ENCODE results near the gene EYS. TPM values are rescaled to one million over a fixed set of nuclear protein-coding genes. Genes with fewer than 3 reads are reported as not detected.

EYS gene
- total RNA-seq, 1 experiment from 2014 or later, result not detected

GRCh38 chr6:63814459-63814858, 1892.6 kb downstream of the EYS start:
- no peak for DNase-seq
- no TSS peak for BruUV-seq (replicated peaks)
- Mint-ChIP-seq H3K27me3 (ENCODE audit: insufficient read depth, unreplicated experiment) (no peaks in the 10 kb centered on the region), H3K9me3 (ENCODE audit: unreplicated experiment) (no peaks in the 10 kb centered on the region), H3K27ac (ENCODE audit: unreplicated experiment) (no peak overlapping the region), H3K4me3 (ENCODE audit: unreplicated experiment) (no peak overlapping the region), H3K36me3 (ENCODE audit: insufficient read depth, unreplicated experiment) (no peaks in the 10 kb centered on the region), H3K4me1 (ENCODE audit: low read depth, unreplicated experiment) (no peaks in the 10 kb centered on the region)
- ChIA-PET CTCF (interaction anchor here (0.6 kb wide), 1 partner anchor 50 kb away, joined by 3 read pairs; no protein-coding TSS in a partner anchor), POLR2A (no interaction called here)
- intact Hi-C loops (cut with micrococcal nuclease; ENCODE audit: unreplicated experiment), result no loop called here
- H3K4me3 ChIP-seq (ENCODE audit: low read depth, low read length), result no peak overlapping the region
- H3K4me1 ChIP-seq, result no peaks in the 10 kb centered on the region
- no peaks in the 10 kb centered on the region for H3K36me3 ChIP-seq (ENCODE audit: control insufficient read depth, insufficient read depth, low read length)
- H3K27me3 ChIP-seq (replicated peaks; ENCODE audit: control insufficient read depth, insufficient read depth, low read length), result 0 out of 2 replicates have a peak, but pooled peaks cover 2% of the 10 kb centered on the region
- no peaks in the 10 kb centered on the region for H3K9me3 ChIP-seq
- TF ChIP-seq, protein P1, sequence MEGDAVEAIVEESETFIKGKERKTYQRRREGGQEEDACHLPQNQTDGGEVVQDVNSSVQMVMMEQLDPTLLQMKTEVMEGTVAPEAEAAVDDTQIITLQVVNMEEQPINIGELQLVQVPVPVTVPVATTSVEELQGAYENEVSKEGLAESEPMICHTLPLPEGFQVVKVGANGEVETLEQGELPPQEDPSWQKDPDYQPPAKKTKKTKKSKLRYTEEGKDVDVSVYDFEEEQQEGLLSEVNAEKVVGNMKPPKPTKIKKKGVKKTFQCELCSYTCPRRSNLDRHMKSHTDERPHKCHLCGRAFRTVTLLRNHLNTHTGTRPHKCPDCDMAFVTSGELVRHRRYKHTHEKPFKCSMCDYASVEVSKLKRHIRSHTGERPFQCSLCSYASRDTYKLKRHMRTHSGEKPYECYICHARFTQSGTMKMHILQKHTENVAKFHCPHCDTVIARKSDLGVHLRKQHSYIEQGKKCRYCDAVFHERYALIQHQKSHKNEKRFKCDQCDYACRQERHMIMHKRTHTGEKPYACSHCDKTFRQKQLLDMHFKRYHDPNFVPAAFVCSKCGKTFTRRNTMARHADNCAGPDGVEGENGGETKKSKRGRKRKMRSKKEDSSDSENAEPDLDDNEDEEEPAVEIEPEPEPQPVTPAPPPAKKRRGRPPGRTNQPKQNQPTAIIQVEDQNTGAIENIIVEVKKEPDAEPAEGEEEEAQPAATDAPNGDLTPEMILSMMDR (IDR thresholded peaks at IDR 0.05; ENCODE audit: insufficient read depth in 1 of 2, low read depth in 1 of 2, low read length in 1 of 2, severe bottlenecking in 1 of 2, unreplicated experiment in 1 of 2), result no peak

- Histone ChIP-seq H3K9me3 (no peaks in the 10 kb centered on the region), H3K4me1 (no peaks in the 10 kb centered on the region), H3K4me3 (ENCODE audit: low read depth, low read length) (no peak overlapping the region), H3K36me3 (ENCODE audit: control insufficient read depth, insufficient read depth, low read length) (no peaks in the 10 kb centered on the region), H3K27me3 (replicated peaks; ENCODE audit: control insufficient read depth, insufficient read depth, low read length) (0 out of 2 replicates have a peak, but pooled peaks cover 2% of the 10 kb centered on the region)
- CTCF ChIA-PET, result interaction anchor here (0.7 kb wide), 1 partner anchor 309 kb away, joined by 3 read pairs; no protein-coding TSS in a partner anchor
- Mint-ChIP-seq H3K27ac (ENCODE audit: unreplicated experiment) (no peak overlapping the region), H3K9me3 (ENCODE audit: unreplicated experiment) (no peaks in the 10 kb centered on the region), H3K4me1 (ENCODE audit: low read depth, unreplicated experiment) (no peaks in the 10 kb centered on the region), H3K36me3 (ENCODE audit: insufficient read depth, unreplicated experiment) (no peaks in the 10 kb centered on the region), H3K4me3 (ENCODE audit: unreplicated experiment) (no peak overlapping the region), H3K27me3 (ENCODE audit: insufficient read depth, unreplicated experiment) (no peaks in the 10 kb centered on the region)
- POLR2A ChIA-PET, result no interaction called here
- intact Hi-C loops (cut with micrococcal nuclease; ENCODE audit: unreplicated experiment), result no loop called here
- no TSS peak for BruUV-seq (replicated peaks)
- TF ChIP-seq, protein P1 (IDR thresholded peaks at IDR 0.05; ENCODE audit: insufficient read depth in 1 of 2, low read depth in 1 of 2, low read length in 1 of 2, severe bottlenecking in 1 of 2, unreplicated experiment in 1 of 2), result no peak
- no peak for DNase-seq
These were observed 1893.4 kb downstream of the EYS start for GRCh38 chr6:63813566-63814120.

GRCh38 chr6:63808576-63808975, 1898.5 kb downstream of the EYS start:
- Histone ChIP-seq H3K4me3 (ENCODE audit: low read depth, low read length) (no peak overlapping the region), H3K36me3 (ENCODE audit: control insufficient read depth, insufficient read depth, low read length) (no peaks in the 10 kb centered on the region), H3K27me3 (replicated peaks; ENCODE audit: control insufficient read depth, insufficient read depth, low read length) (no peaks in the 10 kb centered on the region), H3K9me3 (no peaks in the 10 kb centered on the region), H3K4me1 (0 out of 2 replicates have a peak, but pooled peaks cover 4% of the 10 kb centered on the region)
- no peak overlapping the region for H3K27ac Mint-ChIP-seq (ENCODE audit: unreplicated experiment)
- intact Hi-C loops (cut with micrococcal nuclease; ENCODE audit: unreplicated experiment), result no loop called here
- POLR2A ChIA-PET, result no interaction called here
- no peaks in the 10 kb centered on the region for H3K4me1 Mint-ChIP-seq (ENCODE audit: low read depth, unreplicated experiment)
- no peaks in the 10 kb centered on the region for H3K9me3 Mint-ChIP-seq (ENCODE audit: unreplicated experiment)
- H3K27me3 Mint-ChIP-seq (ENCODE audit: insufficient read depth, unreplicated experiment), result no peaks in the 10 kb centered on the region
- CTCF ChIA-PET, result no interaction called here
- TF ChIP-seq, protein P1 (IDR thresholded peaks at IDR 0.05; ENCODE audit: insufficient read depth in 1 of 2, low read depth in 1 of 2, low read length in 1 of 2, severe bottlenecking in 1 of 2, unreplicated experiment in 1 of 2), result no peak
- H3K4me3 Mint-ChIP-seq (ENCODE audit: unreplicated experiment), result no peak overlapping the region
- BruUV-seq (replicated peaks), result no TSS peak
- no peaks in the 10 kb centered on the region for H3K36me3 Mint-ChIP-seq (ENCODE audit: insufficient read depth, unreplicated experiment)
- no peak for DNase-seq

Measured in Caco-2 (cell line).